Aorta (tissue), 5 donors: ENCODE measurements around the gene PAF1. TPM values are rescaled to one million over a fixed set of nuclear protein-coding genes. Genes with fewer than 3 reads are reported as not detected.
"Not testable (repeated sequence)": the region's sequence is repeated elsewhere in the genome, so short reads cannot be mapped to it uniquely, and the experiment has no call there.

Experiments
- ATAC-seq: fragments of 200-7000 bp; cut with Tn5 transposase; one replicate; pipeline ENCODE4 v1.9.1; 2022; ENCODE audit warnings: moderate library complexity; ENCODE audit not compliant: low FRiP score
- DNase-seq, 2 donors: peaks; one replicate each; pipeline ENCODE4 v3.0.0-alpha.2; 2020
- H3K27ac ChIP-seq, 2 donors: one replicate each; pipeline ENCODE4 v1.5.1; 2013; ENCODE audit warnings: low read length in 2 of 2, mild to moderate bottlenecking in 2 of 2, moderate library complexity in 2 of 2, control low read depth in 1 of 2, inconsistent platforms in 1 of 2, low read depth in 1 of 2
- H3K27me3 ChIP-seq, 2 donors: one replicate each; pipeline ENCODE4 v1.6.1; 2013; ENCODE audit warnings: control low read depth in 1 of 2, low read length in 1 of 2, mild to moderate bottlenecking in 1 of 2, moderate library complexity in 1 of 2; ENCODE audit not compliant: insufficient read depth in 2 of 2, control insufficient read depth in 1 of 2
- H3K36me3 ChIP-seq, 2 donors: one replicate each; pipeline ENCODE4 v1.6.1; 2013; ENCODE audit warnings: control low read depth in 1 of 2, low read length in 1 of 2, mild to moderate bottlenecking in 1 of 2; ENCODE audit not compliant: insufficient read depth in 2 of 2, control insufficient read depth in 1 of 2
- H3K4me1 ChIP-seq, 2 donors: one replicate each; pipeline ENCODE4 v1.6.1; 2013; ENCODE audit warnings: low read length in 2 of 2, control low read depth in 1 of 2, mild to moderate bottlenecking in 1 of 2, moderate library complexity in 1 of 2; ENCODE audit not compliant: insufficient read depth in 2 of 2, control insufficient read depth in 1 of 2
- H3K4me3 ChIP-seq, 2 donors: one replicate each; pipeline ENCODE4 v1.5.1; 2013; ENCODE audit warnings: low read length in 2 of 2, control low read depth in 1 of 2, mild to moderate bottlenecking in 1 of 2
- H3K9me3 ChIP-seq: one replicate; pipeline ENCODE4 v1.6.1; 2013; ENCODE audit warnings: mild to moderate bottlenecking, low read length; ENCODE audit not compliant: control insufficient read depth
- WGBS, 2 donors: extraction: QIAGEN DNeasy Blood & Tissue Kit; methylation state at CpG; one replicate each; pipeline ENCODE4 v1.1.7; 2013; 5-methylcytosine and 5-hydroxymethylcytosine counted together
- intact Hi-C, 2 donors: fragments of 100-400 bp; cut with DNase I; formaldehyde crosslinking; loops; one replicate each; pipeline versions ENCODE4 v1.14.2 to v1.15.0; 2022
- polyA plus RNA-seq, 2 donors: library from polyadenylated mRNA; stranded (reverse); fragments of 200-250 nt; gene quantifications; one replicate each; pipeline ENCODE4 v1.2.3, GENCODE V29; 2013
- total RNA-seq, 2 donors: library from RNA; stranded (reverse); fragmentation: NEBNext Ultra II Directional; extraction: Animal tissue kit (Norgen Biotek cat#: 25700); gene quantifications; one replicate each; pipeline ENCODE4 v1.2.1, GENCODE V29; 2021
- donor health status: healthy with polysubstance abuse.
- donor health status: Bipolar disorder and iron deficiency.
- donor health status: DM: no; HTN: no; CAD: no.
- donor health status: DM: no; HTN: no; CAD: no.
- donor health status: DM: yes; HTN: yes; CAD: no.

The PAF1 gene
- total and polyA plus RNA-seq, 4 donors = 27.7 to 43.8 (median 34.2) TPM

DNA sequence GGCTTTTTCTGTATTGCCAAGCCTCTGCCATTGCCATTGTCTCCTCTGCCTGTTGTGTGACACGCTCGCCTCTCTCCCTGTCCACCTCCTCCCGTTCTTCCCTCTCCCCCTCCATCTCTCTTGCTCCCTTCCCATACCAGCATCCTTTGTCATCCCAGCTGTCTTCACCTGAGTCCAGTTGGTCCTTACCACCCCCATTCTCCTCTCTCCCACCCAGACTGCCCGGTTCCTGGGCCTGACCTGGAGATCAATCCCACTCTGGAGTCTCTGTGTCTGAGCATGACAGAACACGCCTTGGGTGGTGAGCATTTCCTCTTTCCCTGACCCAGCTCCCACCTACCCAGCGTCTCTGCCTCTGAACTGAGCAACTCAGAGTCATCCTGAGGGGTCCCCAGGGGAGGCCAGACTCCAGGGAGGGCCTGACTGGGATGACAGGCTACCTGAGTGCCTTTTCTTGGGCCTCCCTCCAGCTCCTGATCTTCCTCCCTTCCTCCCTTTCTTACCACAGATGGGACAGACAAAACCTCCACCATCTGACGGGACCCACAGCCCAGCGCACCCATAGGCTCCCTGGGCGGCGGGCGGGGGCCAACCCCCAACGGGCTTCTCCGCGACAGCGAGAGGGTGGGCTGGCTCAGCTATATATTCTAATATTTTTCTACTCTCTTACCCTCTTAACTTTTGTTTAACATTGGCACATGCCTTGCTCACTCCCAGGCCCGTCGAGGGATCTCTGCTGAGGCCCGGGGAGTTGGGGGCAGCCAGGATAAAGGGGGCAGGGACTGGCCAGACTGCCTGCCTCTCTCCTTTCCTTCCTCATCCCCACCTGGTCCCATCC is 7.7 kb downstream of the PAF1 start:
- ATAC-seq (no peak), DNase-seq (no peak)
- Histone ChIP-seq H3K27me3 (no peaks in the 10 kb centered on the region), H3K4me1 (no peaks in the 10 kb centered on the region), H3K4me3 (no peak overlapping the region), H3K36me3 (peaks cover 2 to 13% of the 10 kb centered on the region in 2 donors), H3K9me3 (no peaks in the 10 kb centered on the region), H3K27ac (no peak overlapping the region)
- 83 to 84% methylated on average over 18 of the region's 18 CpGs for WGBS, 2 donors
- intact Hi-C loops = no loop called here

DNA sequence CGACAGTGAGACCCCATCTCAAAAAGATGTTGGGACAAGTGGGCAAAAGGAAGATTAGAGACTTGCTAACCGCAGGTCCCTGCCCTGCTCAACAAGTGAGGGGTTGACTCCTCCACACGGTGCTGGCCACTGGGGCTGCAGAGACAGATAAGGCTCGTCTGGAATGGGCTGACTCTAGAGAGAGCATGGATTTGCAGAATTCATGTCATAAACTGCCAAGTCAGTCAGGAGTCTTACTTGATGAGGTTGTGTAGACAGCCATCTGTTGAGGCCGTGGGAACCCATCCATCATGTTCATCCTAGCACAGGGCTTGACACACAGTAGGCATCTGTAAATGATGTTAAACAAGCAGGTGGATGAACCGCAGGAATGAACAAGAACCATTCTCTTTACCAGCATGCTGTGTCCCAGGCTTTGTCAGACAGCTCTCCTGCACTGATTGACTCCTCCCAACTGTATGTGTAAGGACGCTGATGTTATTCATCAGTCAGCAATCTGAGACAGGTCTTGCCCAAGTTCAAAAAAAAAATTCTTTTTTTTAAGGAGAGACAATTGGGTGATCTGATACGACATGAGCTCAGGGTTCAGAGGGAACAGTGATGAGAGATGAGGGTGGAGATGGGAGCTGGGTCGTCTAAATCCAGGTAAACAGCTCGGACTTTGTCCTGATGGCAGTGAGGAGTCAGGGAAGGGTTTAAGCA is 8.8 kb downstream of the PAF1 start:
- intact Hi-C loops = no loop called here
- H3K4me3 ChIP-seq = no peak overlapping the region
- WGBS, 2 donors = 70 to 73% methylated on average over 10 of the region's 10 CpGs
- DNase-seq (no peak), ATAC-seq (no peak)
- H3K36me3 ChIP-seq = peaks cover 2 to 20% of the 10 kb centered on the region in 2 donors
- H3K4me1 ChIP-seq = no peaks in the 10 kb centered on the region
- H3K27ac ChIP-seq = no peak overlapping the region
- H3K9me3 ChIP-seq = no peaks in the 10 kb centered on the region
- no peaks in the 10 kb centered on the region for H3K27me3 ChIP-seq

DNA sequence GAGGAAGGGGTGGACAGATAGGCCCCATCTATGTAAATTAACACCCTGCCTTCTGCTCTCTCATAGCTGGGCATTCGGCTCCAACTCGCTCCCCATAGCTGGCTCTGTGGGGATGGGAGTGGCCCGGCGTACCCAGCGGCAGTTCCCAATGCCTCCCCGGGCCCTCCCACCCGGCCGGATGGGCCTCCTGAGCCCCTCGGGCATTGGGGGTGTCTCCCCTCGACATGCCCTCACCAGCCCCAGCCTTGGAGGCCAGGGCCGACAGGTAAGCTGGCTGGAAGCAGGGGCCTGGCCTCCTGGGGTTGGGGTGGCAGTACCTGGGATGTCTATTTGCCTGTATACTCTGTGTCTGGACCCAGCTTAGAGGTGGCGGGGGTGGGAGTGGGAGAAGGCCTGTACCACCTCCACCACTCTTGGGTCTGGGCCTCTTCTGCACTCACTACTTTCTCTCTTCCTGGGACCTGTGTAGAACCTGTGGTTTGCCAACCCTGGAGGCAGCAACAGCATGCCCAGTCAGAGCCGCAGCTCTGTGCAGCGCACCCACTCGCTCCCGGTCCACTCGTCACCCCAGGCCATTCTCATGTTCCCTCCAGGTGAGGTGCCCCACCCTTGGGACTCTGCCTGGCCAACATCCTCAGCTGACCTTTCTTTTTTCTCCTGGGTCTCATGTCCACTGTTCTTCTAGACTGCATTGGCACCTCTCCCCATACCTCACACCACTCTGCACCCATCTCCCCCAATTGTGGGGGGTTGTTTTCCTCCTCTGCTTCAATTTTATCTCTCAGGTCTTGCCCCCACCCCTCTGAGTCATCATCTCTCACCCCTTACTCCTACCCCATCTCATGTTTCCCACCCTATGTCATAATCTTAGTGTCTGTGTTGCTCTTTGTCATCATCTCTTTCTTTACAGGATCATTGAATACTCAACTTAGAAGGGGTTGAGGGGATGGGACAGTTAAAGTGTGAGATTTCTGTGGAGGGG is 10.1 kb downstream of the PAF1 start:
- no peak overlapping the region for H3K4me3 ChIP-seq
- H3K9me3 ChIP-seq = no peaks in the 10 kb centered on the region
- intact Hi-C loops = no loop called here
- H3K27me3 ChIP-seq = no peaks in the 10 kb centered on the region
- no peak overlapping the region for H3K27ac ChIP-seq
- 87 to 93% methylated on average over 16 to 17 of the region's 17 CpGs for WGBS, 2 donors
- H3K36me3 ChIP-seq = peaks cover 2 to 25% of the 10 kb centered on the region in 2 donors
- no peak for ATAC-seq
- no peaks in the 10 kb centered on the region for H3K4me1 ChIP-seq
- no peak for DNase-seq

DNA sequence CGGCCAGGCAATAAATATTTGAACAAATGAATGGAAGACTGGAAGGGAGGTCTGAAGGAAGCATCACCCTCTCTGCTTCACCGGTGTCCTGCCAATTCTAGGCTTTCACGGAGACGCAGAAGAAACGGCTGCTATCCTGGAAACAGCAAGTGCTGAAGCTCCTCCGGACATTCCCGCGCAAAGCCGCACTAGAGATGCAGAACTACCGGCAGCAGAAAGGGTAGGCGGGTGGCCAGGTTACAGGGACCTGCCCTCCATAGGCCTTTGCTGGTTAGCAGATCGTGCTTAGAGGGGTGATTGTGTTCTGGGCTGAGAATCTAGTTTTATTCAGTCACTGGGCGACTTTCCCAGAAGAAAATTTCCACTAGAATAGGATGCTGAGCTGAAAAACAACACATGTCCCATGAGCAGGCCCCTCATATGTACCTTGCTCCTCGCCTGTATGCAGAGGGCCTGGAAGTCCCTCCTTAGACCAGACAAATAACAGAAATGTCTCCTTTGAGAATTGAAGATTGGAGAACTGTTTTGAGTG is 11.0 kb downstream of the PAF1 start:
- no peaks in the 10 kb centered on the region for H3K4me1 ChIP-seq
- no peaks in the 10 kb centered on the region for H3K9me3 ChIP-seq
- ATAC-seq (peak; percentile 33), DNase-seq (no peak)
- no peak overlapping the region for H3K4me3 ChIP-seq
- H3K27me3 ChIP-seq = no peaks in the 10 kb centered on the region
- H3K36me3 ChIP-seq = peaks cover 2 to 25% of the 10 kb centered on the region in 2 donors
- WGBS, 2 donors = 91 to 93% methylated on average over 14 of the region's 14 CpGs
- intact Hi-C loops = no loop called here
- H3K27ac ChIP-seq = no peak overlapping the region

GRCh38 chr19:39379366-39379765 is 11.5 kb downstream of the PAF1 start:
- H3K27ac ChIP-seq, H3K27me3 ChIP-seq, ATAC-seq, H3K9me3 ChIP-seq, intact Hi-C loops, DNase-seq, H3K4me3 ChIP-seq, H3K4me1 ChIP-seq: not testable (repeated sequence)
- H3K36me3 ChIP-seq = peaks cover 2 to 25% of the 10 kb centered on the region in 2 donors
- WGBS, 2 donors = 93 to 94% methylated on average over 4 of the region's 4 CpGs

- intact Hi-C loops = no loop called here
- Histone ChIP-seq H3K9me3 (no peaks in the 10 kb centered on the region), H3K27me3 (no peaks in the 10 kb centered on the region), H3K27ac (no peak overlapping the region), H3K36me3 (peaks cover 2 to 25% of the 10 kb centered on the region in 2 donors), H3K4me1 (no peaks in the 10 kb centered on the region), H3K4me3 (no peak overlapping the region)
- WGBS, 2 donors = 87% methylated on average over 16 to 18 of the region's 18 CpGs
- DNase-seq (no peak), ATAC-seq (no peak)
Measured at GRCh38 chr19:39377373-39378362, 13.2 kb downstream of the PAF1 start.

- ATAC-seq (no peak), DNase-seq (no peak)
- Histone ChIP-seq H3K4me3 (no peak overlapping the region), H3K4me1 (peaks cover 0 to 3% of the 10 kb centered on the region in 2 donors), H3K9me3 (no peaks in the 10 kb centered on the region), H3K27ac (no peak overlapping the region), H3K27me3 (no peaks in the 10 kb centered on the region), H3K36me3 (peaks cover under 1 to 21% of the 10 kb centered on the region in 2 donors)
- intact Hi-C loops = no loop called here
Measured at GRCh38 chr19:39375929-39376328, 15.0 kb downstream of the PAF1 start.
